Measurements from ENCODE around the gene UBC.

The UBC gene

GRCh38 chr12:124909831-124910560 is 4.5 kb downstream of the UBC start:
- Histone ChIP-seq H3K27me3 (ENCODE audit: control insufficient read depth, low read length) (no peaks in the 10 kb centered on the region; the same call in 1 of the 2 replicates), H3K27ac (ENCODE audit: low read depth, low read length) (no peak overlapping the region), H3K36me3 (ENCODE audit: control insufficient read depth, low read length) (peaks cover 41% of the 10 kb centered on the region), H3K9me3 (ENCODE audit: control insufficient read depth, insufficient read depth, low read length) (no peaks in the 10 kb centered on the region), H3F3A (ENCODE audit: control insufficient read depth, insufficient read depth) (peaks cover 58% of the 10 kb centered on the region), H3K79me2 (ENCODE audit: control insufficient read depth, low read length) (peaks cover 36% of the 10 kb centered on the region), H3K4me1 (ENCODE audit: control insufficient read depth, low read length) (peaks cover 46% of the 10 kb centered on the region), H3K4me3 (ENCODE audit: low read length) (0 out of 2 replicates have a peak overlapping the region, but pooled peaks have one; percentile 18), H4K20me1 (ENCODE audit: control insufficient read depth, insufficient read depth, low read depth, low read length) (peaks cover 26% of the 10 kb centered on the region), H3K4me2 (ENCODE audit: low read length) (peak overlapping the region; percentile 12; the same call in 1 of the 2 replicates), H3K9me2 (replicated peaks; ENCODE audit: control insufficient read depth, low read length) (no peaks in the 10 kb centered on the region)
- TF ChIP-seq, protein P1, sequence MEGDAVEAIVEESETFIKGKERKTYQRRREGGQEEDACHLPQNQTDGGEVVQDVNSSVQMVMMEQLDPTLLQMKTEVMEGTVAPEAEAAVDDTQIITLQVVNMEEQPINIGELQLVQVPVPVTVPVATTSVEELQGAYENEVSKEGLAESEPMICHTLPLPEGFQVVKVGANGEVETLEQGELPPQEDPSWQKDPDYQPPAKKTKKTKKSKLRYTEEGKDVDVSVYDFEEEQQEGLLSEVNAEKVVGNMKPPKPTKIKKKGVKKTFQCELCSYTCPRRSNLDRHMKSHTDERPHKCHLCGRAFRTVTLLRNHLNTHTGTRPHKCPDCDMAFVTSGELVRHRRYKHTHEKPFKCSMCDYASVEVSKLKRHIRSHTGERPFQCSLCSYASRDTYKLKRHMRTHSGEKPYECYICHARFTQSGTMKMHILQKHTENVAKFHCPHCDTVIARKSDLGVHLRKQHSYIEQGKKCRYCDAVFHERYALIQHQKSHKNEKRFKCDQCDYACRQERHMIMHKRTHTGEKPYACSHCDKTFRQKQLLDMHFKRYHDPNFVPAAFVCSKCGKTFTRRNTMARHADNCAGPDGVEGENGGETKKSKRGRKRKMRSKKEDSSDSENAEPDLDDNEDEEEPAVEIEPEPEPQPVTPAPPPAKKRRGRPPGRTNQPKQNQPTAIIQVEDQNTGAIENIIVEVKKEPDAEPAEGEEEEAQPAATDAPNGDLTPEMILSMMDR (IDR thresholded peaks at IDR 0.05; ENCODE audit: low read depth, low read length, poor library complexity, severe bottlenecking) = no peak

GRCh38 chr12:124906606-124907261 is 7.7 kb downstream of the UBC start:
- peaks cover 11% of the 10 kb centered on the region for H3K79me2 ChIP-seq (ENCODE audit: control insufficient read depth, low read length)
- H3F3A ChIP-seq (ENCODE audit: control insufficient read depth, insufficient read depth) = peaks cover 63% of the 10 kb centered on the region
- H3K27ac ChIP-seq (ENCODE audit: low read depth, low read length) = peak overlapping the region; percentile 41
- H3K4me2 ChIP-seq (ENCODE audit: low read length) = peak overlapping the region; percentile 78
- peaks cover 15% of the 10 kb centered on the region for H4K20me1 ChIP-seq (ENCODE audit: control insufficient read depth, insufficient read depth, low read depth, low read length)
- peak overlapping the region; percentile 54 for H3K4me3 ChIP-seq (ENCODE audit: low read length)
- H3K9me3 ChIP-seq (ENCODE audit: control insufficient read depth, insufficient read depth, low read length) = no peaks in the 10 kb centered on the region
- H3K4me1 ChIP-seq (ENCODE audit: control insufficient read depth, low read length) = peaks cover 61% of the 10 kb centered on the region
- no peaks in the 10 kb centered on the region for H3K27me3 ChIP-seq (ENCODE audit: control insufficient read depth, low read length)
- TF ChIP-seq EZH2phosphoT487 (IDR thresholded peaks at IDR 0.05; ENCODE audit: borderline replicate concordance, low read length) = no peak
- TF ChIP-seq, protein P1 (IDR thresholded peaks at IDR 0.05; ENCODE audit: low read depth, low read length, poor library complexity, severe bottlenecking) = peak; percentile 100
- H3K9me2 ChIP-seq (replicated peaks; ENCODE audit: control insufficient read depth, low read length) = no peaks in the 10 kb centered on the region
- peaks cover 18% of the 10 kb centered on the region for H3K36me3 ChIP-seq (ENCODE audit: control insufficient read depth, low read length)

- Histone ChIP-seq H3K4me1 (ENCODE audit: control insufficient read depth, low read length) (peaks cover 68% of the 10 kb centered on the region), H3K27ac (ENCODE audit: low read depth, low read length) (no peak overlapping the region)
- no peak for TF ChIP-seq EZH2phosphoT487 (IDR thresholded peaks at IDR 0.05; ENCODE audit: borderline replicate concordance, low read length)
- TF ChIP-seq, protein P1 (IDR thresholded peaks at IDR 0.05; ENCODE audit: low read depth, low read length, poor library complexity, severe bottlenecking) = no peak
These were observed 9.9 kb downstream of the UBC start for GRCh38 chr12:124904306-124905098.

More at GRCh38 chr12:124904306-124905098, 9.9 kb downstream of the UBC start:
- H3K9me3 ChIP-seq (ENCODE audit: control insufficient read depth, insufficient read depth, low read length) = no peaks in the 10 kb centered on the region
- H3K4me3 ChIP-seq (ENCODE audit: low read length) = no peak overlapping the region
- H3K79me2 ChIP-seq (ENCODE audit: control insufficient read depth, low read length) = no peaks in the 10 kb centered on the region
- H3K27me3 ChIP-seq (ENCODE audit: control insufficient read depth, low read length) = no peaks in the 10 kb centered on the region
- H3F3A ChIP-seq (ENCODE audit: control insufficient read depth, insufficient read depth) = peaks cover 45% of the 10 kb centered on the region
- no peaks in the 10 kb centered on the region for H3K36me3 ChIP-seq (ENCODE audit: control insufficient read depth, low read length)
- H4K20me1 ChIP-seq (ENCODE audit: control insufficient read depth, insufficient read depth, low read depth, low read length) = no peaks in the 10 kb centered on the region
- peak overlapping the region; percentile 49 for H3K4me2 ChIP-seq (ENCODE audit: low read length)
- H3K9me2 ChIP-seq (replicated peaks; ENCODE audit: control insufficient read depth, low read length) = no peaks in the 10 kb centered on the region
